Measurements from ENCODE around the gene PSMC3. TPM values are rescaled to one million over a fixed set of nuclear protein-coding genes. Genes with fewer than 3 reads are reported as not detected.

PSMC3 gene
- polyA plus RNA-seq, 1 experiment = 290 TPM

- Histone ChIP-seq H3K27ac (ENCODE audit: low read depth, low read length) (no peak overlapping the region), H3K9me3 (ENCODE audit: control insufficient read depth, insufficient read depth, low read length) (no peaks in the 10 kb centered on the region; the same call in 1 of the 2 replicates), H3K27me3 (ENCODE audit: control insufficient read depth, insufficient read depth, low read length) (no peaks in the 10 kb centered on the region), H3K4me3 (ENCODE audit: low read depth, low read length) (no peak overlapping the region)
- POLR2A ChIA-PET = no interaction called here
- TF ChIP-seq CTCF (IDR thresholded peaks at IDR 0.05; ENCODE audit: low read depth, low read length) = no peak
- CTCF ChIA-PET = no interaction called here
- DNase-seq (ENCODE audit: low read depth, low spot score) = no peak
These were observed 23.3 kb upstream of the PSMC3 start for GRCh38 chr11:47449541-47449940.

- CTCF ChIA-PET = no interaction called here
- POLR2A ChIA-PET = no interaction called here
- no peak for TF ChIP-seq CTCF (IDR thresholded peaks at IDR 0.05; ENCODE audit: low read depth, low read length)
- Histone ChIP-seq H3K4me3 (ENCODE audit: low read depth, low read length) (no peak within 1 kb of the TSS), H3K27me3 (ENCODE audit: control insufficient read depth, insufficient read depth, low read length) (no peaks in the 10 kb centered on the region), H3K27ac (ENCODE audit: low read depth, low read length) (no peak within 1 kb of the TSS), H3K9me3 (ENCODE audit: control insufficient read depth, insufficient read depth, low read length) (no peaks in the 10 kb centered on the region; the same call in 1 of the 2 replicates)
- no peak for DNase-seq (ENCODE audit: low read depth, low spot score)
These were observed 22.6 kb upstream of the PSMC3 start, which contains the start of gene RAPSN for GRCh38 chr11:47448566-47449427. Gene RAPSN, minus strand, starts transcription at chr11:47449136. Its CDS starts 172 bp downstream, at chr11:47448964.

- Histone ChIP-seq H3K4me3 (ENCODE audit: low read depth, low read length) (no peak overlapping the region), H3K27ac (ENCODE audit: low read depth, low read length) (no peak overlapping the region), H3K27me3 (ENCODE audit: control insufficient read depth, insufficient read depth, low read length) (no peaks in the 10 kb centered on the region), H3K9me3 (ENCODE audit: control insufficient read depth, insufficient read depth, low read length) (no peaks in the 10 kb centered on the region; the same call in 1 of the 2 replicates)
- POLR2A ChIA-PET = no interaction called here
- no peak for DNase-seq (ENCODE audit: low read depth, low spot score)
- TF ChIP-seq CTCF (IDR thresholded peaks at IDR 0.05; ENCODE audit: low read depth, low read length) = no peak
- CTCF ChIA-PET = interaction anchor here (1.8 kb wide), 1 partner anchor 74 kb away, joined by 7 read pairs; no protein-coding TSS in a partner anchor
These were observed 21.7 kb upstream of the PSMC3 start for GRCh38 chr11:47447906-47448305.

GRCh38 chr11:47446833-47447232 is 20.6 kb upstream of the PSMC3 start:
- Histone ChIP-seq H3K9me3 (ENCODE audit: control insufficient read depth, insufficient read depth, low read length) (no peaks in the 10 kb centered on the region; the same call in 1 of the 2 replicates), H3K27me3 (ENCODE audit: control insufficient read depth, insufficient read depth, low read length) (no peaks in the 10 kb centered on the region), H3K4me3 (ENCODE audit: low read depth, low read length) (no peak overlapping the region), H3K27ac (ENCODE audit: low read depth, low read length) (no peak overlapping the region)
- no peak for DNase-seq (ENCODE audit: low read depth, low spot score)
- ChIA-PET CTCF (interaction anchor here (1.8 kb wide), 1 partner anchor 73 kb away, joined by 7 read pairs; no protein-coding TSS in a partner anchor), POLR2A (no interaction called here)
- no peak for TF ChIP-seq CTCF (IDR thresholded peaks at IDR 0.05; ENCODE audit: low read depth, low read length)

GRCh38 chr11:47445840-47446239 is 19.6 kb upstream of the PSMC3 start:
- POLR2A ChIA-PET = interaction anchor here (1.0 kb wide), 1 partner anchor 19 kb away, joined by 3 read pairs; no protein-coding TSS in a partner anchor
- no peak for TF ChIP-seq CTCF (IDR thresholded peaks at IDR 0.05; ENCODE audit: low read depth, low read length)
- Histone ChIP-seq H3K27ac (ENCODE audit: low read depth, low read length) (no peak overlapping the region), H3K4me3 (ENCODE audit: low read depth, low read length) (no peak overlapping the region), H3K9me3 (ENCODE audit: control insufficient read depth, insufficient read depth, low read length) (no peaks in the 10 kb centered on the region; the same call in 1 of the 2 replicates), H3K27me3 (ENCODE audit: control insufficient read depth, insufficient read depth, low read length) (no peaks in the 10 kb centered on the region)
- CTCF ChIA-PET = no interaction called here
- DNase-seq (ENCODE audit: low read depth, low spot score) = no peak
